Natural killer cell (primary cell): ENCODE measurements around the gene CD109. TPM values are rescaled to one million over a fixed set of nuclear protein-coding genes. Genes with fewer than 3 reads are reported as not detected.

Experiments
- ATAC-seq, 3 donors: fragments of 150-1000 bp in 2 of 3; fragments of 200-7000 bp in 1 of 3; cut with Tn5 transposase; 1 replicate in 1 of 3; 2 replicates in 2 of 3; pipeline ENCODE4 v1.10.0; 2021; ENCODE audit warnings: mild to moderate bottlenecking in 2 of 3, moderate library complexity in 2 of 3
- DNase-seq, 2 donors: peaks; one replicate each; pipeline versions ENCODE4 v3.0.0 to v3.0.0-alpha.2; 2013 to 2021; ENCODE audit warnings: mixed read lengths in 1 of 2
- H3K27ac ChIP-seq: one replicate; pipeline ENCODE4 v1.5.1; 2013; ENCODE audit warnings: mild to moderate bottlenecking, low read length
- H3K27me3 ChIP-seq: one replicate; pipeline ENCODE4 v1.6.1; 2013; ENCODE audit warnings: low read length; ENCODE audit not compliant: control insufficient read depth, insufficient read depth
- H3K36me3 ChIP-seq: one replicate; pipeline ENCODE4 v1.6.1; 2013; ENCODE audit warnings: low read length; ENCODE audit not compliant: control insufficient read depth, insufficient read depth
- H3K4me1 ChIP-seq: one replicate; pipeline ENCODE4 v1.6.1; 2013; ENCODE audit warnings: low read length; ENCODE audit not compliant: control insufficient read depth, insufficient read depth
- H3K4me3 ChIP-seq: one replicate; pipeline ENCODE4 v1.5.1; 2013; ENCODE audit warnings: low read length
- H3K9me3 ChIP-seq: one replicate; pipeline ENCODE4 v1.6.1; 2013; ENCODE audit warnings: low read length; ENCODE audit not compliant: control insufficient read depth, insufficient read depth
- H3K27ac Mint-ChIP-seq, 2 donors: one replicate each; pipeline ENCODE4 v1.8.0; 2022; ENCODE audit warnings: mild to moderate bottlenecking in 2 of 2, mixed read lengths in 2 of 2, moderate library complexity in 1 of 2
- H3K27me3 Mint-ChIP-seq, 2 donors: one replicate each; pipeline ENCODE4 v1.8.0; 2022; ENCODE audit warnings: low read depth in 2 of 2, mixed read lengths in 2 of 2
- H3K36me3 Mint-ChIP-seq: one replicate; pipeline ENCODE4 v1.8.0; 2022; ENCODE audit warnings: mixed read lengths
- H3K4me1 Mint-ChIP-seq, 2 donors: one replicate each; pipeline ENCODE4 v1.8.0; 2022; ENCODE audit warnings: mixed read lengths in 2 of 2
- H3K4me3 Mint-ChIP-seq: one replicate; pipeline ENCODE4 v1.8.0; 2022; ENCODE audit warnings: mild to moderate bottlenecking, moderate library complexity, mixed read lengths
- H3K9me3 Mint-ChIP-seq, 2 donors: one replicate each; pipeline ENCODE4 v1.8.0; 2022; ENCODE audit warnings: mixed read lengths in 2 of 2
- WGBS: methylation state at CpG from one replicate; pipeline ENCODE4 v1.1.7; 2013; ENCODE audit warnings: missing lambda C conversion rate; ENCODE audit not compliant: insufficient coverage; 5-methylcytosine and 5-hydroxymethylcytosine counted together
- intact Hi-C: fragments of 100-400 bp; cut with micrococcal nuclease; formaldehyde crosslinking; loops from one replicate; pipeline ENCODE4 v1.14.2; 2022
- total RNA-seq, 4 donors: library from RNA; stranded (reverse); fragments of 120-200 nt in 1 of 4; gene quantifications; one replicate each; pipeline versions ENCODE4 v1.2.3 to v1.2.4, GENCODE V29; 2013 to 2022
- TF ChIP-seq, protein P1 (sequence below): fragments of 200-600 bp; IDR thresholded peaks from one replicate; pipeline ENCODE4 v1.8.0; 2022; ENCODE audit warnings: antibody characterized with exemption

The CD109 gene
- total RNA-seq, 3 donors from 2014 or later (not counting 1 experiment from before 2014, with no cell fraction given) = 0.24 to 0.88 (median 0.83) TPM

DNA sequence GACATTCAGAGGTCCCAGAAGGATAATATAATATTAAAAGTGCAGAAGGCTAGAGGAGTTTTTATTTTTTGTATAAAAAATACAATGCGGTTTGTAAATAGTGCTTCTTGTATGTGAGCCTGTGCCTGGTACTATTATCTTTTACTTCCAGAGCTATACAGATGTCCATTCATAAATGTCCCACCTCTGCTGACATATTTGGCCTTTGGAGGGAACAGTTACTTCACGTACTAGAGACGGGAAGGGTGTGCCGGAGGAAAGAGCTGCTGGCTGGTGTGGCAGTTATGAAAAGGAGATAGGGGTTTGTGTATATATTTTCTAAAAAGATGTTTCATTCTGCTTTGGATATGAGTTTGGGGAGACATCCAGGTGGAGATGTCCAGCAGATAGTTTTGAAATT, 8.8 kb downstream of the CD109 start:
- ATAC-seq (no peak), DNase-seq (no peak)
- Mint-ChIP-seq H3K36me3 (no peaks in the 10 kb centered on the region), H3K27me3 (peaks cover 0 to 3% of the 10 kb centered on the region in 2 donors), H3K4me1 (no peaks in the 10 kb centered on the region), H3K27ac (no peak overlapping the region), H3K9me3 (no peaks in the 10 kb centered on the region), H3K4me3 (no peak overlapping the region)
- TF ChIP-seq, protein P1, sequence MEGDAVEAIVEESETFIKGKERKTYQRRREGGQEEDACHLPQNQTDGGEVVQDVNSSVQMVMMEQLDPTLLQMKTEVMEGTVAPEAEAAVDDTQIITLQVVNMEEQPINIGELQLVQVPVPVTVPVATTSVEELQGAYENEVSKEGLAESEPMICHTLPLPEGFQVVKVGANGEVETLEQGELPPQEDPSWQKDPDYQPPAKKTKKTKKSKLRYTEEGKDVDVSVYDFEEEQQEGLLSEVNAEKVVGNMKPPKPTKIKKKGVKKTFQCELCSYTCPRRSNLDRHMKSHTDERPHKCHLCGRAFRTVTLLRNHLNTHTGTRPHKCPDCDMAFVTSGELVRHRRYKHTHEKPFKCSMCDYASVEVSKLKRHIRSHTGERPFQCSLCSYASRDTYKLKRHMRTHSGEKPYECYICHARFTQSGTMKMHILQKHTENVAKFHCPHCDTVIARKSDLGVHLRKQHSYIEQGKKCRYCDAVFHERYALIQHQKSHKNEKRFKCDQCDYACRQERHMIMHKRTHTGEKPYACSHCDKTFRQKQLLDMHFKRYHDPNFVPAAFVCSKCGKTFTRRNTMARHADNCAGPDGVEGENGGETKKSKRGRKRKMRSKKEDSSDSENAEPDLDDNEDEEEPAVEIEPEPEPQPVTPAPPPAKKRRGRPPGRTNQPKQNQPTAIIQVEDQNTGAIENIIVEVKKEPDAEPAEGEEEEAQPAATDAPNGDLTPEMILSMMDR = no peak
- Histone ChIP-seq H3K4me1 (no peaks in the 10 kb centered on the region), H3K27me3 (no peaks in the 10 kb centered on the region), H3K27ac (no peak overlapping the region), H3K9me3 (no peaks in the 10 kb centered on the region), H3K4me3 (no peak overlapping the region), H3K36me3 (no peaks in the 10 kb centered on the region)
- intact Hi-C loops = no loop called here
- WGBS = 96% methylated on average over 4 of the region's 4 CpGs

DNA sequence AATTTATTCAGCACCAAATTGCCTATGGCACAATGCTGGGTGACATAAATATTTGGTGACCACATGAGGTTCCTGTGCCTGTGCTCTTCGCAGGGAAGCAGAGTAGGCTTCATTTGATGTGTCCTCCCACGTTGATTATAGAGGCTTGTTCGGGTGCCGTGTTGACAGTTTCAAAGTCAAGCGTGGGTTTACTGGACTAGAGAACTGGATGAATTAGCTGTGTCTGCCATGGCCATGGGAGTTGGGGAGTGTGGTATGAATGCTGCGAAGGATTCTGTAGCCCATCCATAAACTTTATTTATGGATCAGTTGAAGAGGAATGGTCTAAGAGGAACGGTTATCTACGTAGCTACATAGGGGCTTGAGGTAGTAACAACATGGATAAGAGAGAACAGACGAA, 11.0 kb downstream of the CD109 start:
- H3K4me1 Mint-ChIP-seq = no peaks in the 10 kb centered on the region
- Histone ChIP-seq H3K4me3 (no peak overlapping the region), H3K4me1 (no peaks in the 10 kb centered on the region), H3K9me3 (no peaks in the 10 kb centered on the region), H3K27me3 (no peaks in the 10 kb centered on the region), H3K36me3 (no peaks in the 10 kb centered on the region), H3K27ac (no peak overlapping the region)
- no peaks in the 10 kb centered on the region for H3K36me3 Mint-ChIP-seq
- TF ChIP-seq, protein P1 = no peak
- WGBS = 92% methylated on average over 9 of the region's 9 CpGs
- DNase-seq = no peak
- H3K27me3 Mint-ChIP-seq = no peaks in the 10 kb centered on the region
- no peaks in the 10 kb centered on the region for H3K9me3 Mint-ChIP-seq
- H3K27ac Mint-ChIP-seq = no peak overlapping the region
- no peak overlapping the region for H3K4me3 Mint-ChIP-seq
- intact Hi-C loops = no loop called here
- ATAC-seq = no peak

DNA sequence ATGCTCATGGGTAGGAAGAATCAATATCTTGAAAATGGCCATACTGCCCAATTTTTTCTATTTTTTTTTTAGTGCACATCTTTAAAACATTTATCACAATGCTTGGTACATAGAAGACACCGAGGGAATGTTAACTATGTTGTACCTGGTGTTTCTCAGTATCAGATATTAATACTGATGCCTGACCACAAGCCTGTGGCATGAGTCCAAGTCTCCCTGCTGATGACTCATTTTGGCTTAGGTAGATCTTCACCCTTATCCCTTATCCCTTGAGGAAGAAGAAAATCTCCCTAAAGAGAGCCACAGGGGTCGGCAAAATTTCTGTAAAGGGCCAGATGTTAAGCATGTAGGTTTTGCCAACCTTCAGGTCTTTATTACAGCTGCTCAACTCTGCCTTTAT, 14.5 kb downstream of the CD109 start:
- H3K36me3 Mint-ChIP-seq = no peaks in the 10 kb centered on the region
- H3K9me3 Mint-ChIP-seq = no peaks in the 10 kb centered on the region
- H3K4me3 Mint-ChIP-seq = no peak overlapping the region
- no peaks in the 10 kb centered on the region for H3K27me3 Mint-ChIP-seq
- Histone ChIP-seq H3K27ac (no peak overlapping the region), H3K4me1 (peaks cover 2% of the 10 kb centered on the region), H3K4me3 (no peak overlapping the region), H3K27me3 (no peaks in the 10 kb centered on the region), H3K9me3 (no peaks in the 10 kb centered on the region), H3K36me3 (no peaks in the 10 kb centered on the region)
- TF ChIP-seq, protein P1 = no peak
- 84% methylated on average over 2 of the region's 2 CpGs for WGBS
- H3K4me1 Mint-ChIP-seq = no peaks in the 10 kb centered on the region
- DNase-seq = no peak
- no peak overlapping the region for H3K27ac Mint-ChIP-seq
- intact Hi-C loops = no loop called here
- no peak for ATAC-seq

DNA sequence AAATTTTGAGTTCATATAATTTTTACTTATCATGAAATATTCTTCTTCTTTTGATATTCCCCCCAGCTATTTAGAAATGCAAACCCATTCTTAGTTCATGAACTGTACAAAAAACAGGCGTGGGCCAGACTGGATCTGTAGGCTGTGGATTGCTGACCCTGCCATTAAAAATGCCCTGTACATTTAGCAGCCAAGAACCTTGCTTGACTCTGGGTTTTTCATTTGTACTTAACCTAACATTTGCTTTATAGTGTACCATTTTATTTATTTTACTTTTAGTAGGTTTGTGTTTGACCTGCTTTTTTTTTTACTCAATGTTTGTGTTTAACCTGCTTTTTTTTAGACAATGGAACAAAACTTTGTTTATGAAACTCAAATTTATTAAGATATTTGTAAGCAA, 14.9 kb downstream of the CD109 start:
- DNase-seq = no peak
- H3K4me3 Mint-ChIP-seq = no peak overlapping the region
- H3K27ac Mint-ChIP-seq = no peak overlapping the region
- no peaks in the 10 kb centered on the region for H3K36me3 Mint-ChIP-seq
- TF ChIP-seq, protein P1 = no peak
- 90% methylated on average over 1 of the region's 1 CpG for WGBS
- no peaks in the 10 kb centered on the region for H3K9me3 ChIP-seq
- H3K27me3 ChIP-seq = no peaks in the 10 kb centered on the region
- ATAC-seq = no peak
- H3K9me3 Mint-ChIP-seq = no peaks in the 10 kb centered on the region
- H3K36me3 ChIP-seq = no peaks in the 10 kb centered on the region
- intact Hi-C loops = no loop called here
- no peaks in the 10 kb centered on the region for H3K4me1 Mint-ChIP-seq
- no peak overlapping the region for H3K4me3 ChIP-seq
- H3K27ac ChIP-seq = no peak overlapping the region
- H3K27me3 Mint-ChIP-seq = no peaks in the 10 kb centered on the region
- H3K4me1 ChIP-seq = peaks cover 2% of the 10 kb centered on the region
